Anterior cingulate cortex (tissue), 58 donors: ENCODE measurements around the gene BLOC1S3.
A peak's percentile ranks its signal among the peaks of the same experiment; 100 is the strongest.

Experiments used
- DNase-seq, 58 donors: peaks; one replicate each; lab custom pipeline; 2025; lab: John Stamatoyannopoulos, UW

The BLOC1S3 gene

GRCh38 chr19:45177817-45178261, 745 bp upstream of the BLOC1S3 start, which contains the start of gene TRAPPC6A:
TRAPPC6A (minus strand) TSS chr19:45178237; CDS start chr19:45178218, 19 bp downstream.
- DNase-seq = peak in 2 of 58 donors; percentile 57 to 62

DNA sequence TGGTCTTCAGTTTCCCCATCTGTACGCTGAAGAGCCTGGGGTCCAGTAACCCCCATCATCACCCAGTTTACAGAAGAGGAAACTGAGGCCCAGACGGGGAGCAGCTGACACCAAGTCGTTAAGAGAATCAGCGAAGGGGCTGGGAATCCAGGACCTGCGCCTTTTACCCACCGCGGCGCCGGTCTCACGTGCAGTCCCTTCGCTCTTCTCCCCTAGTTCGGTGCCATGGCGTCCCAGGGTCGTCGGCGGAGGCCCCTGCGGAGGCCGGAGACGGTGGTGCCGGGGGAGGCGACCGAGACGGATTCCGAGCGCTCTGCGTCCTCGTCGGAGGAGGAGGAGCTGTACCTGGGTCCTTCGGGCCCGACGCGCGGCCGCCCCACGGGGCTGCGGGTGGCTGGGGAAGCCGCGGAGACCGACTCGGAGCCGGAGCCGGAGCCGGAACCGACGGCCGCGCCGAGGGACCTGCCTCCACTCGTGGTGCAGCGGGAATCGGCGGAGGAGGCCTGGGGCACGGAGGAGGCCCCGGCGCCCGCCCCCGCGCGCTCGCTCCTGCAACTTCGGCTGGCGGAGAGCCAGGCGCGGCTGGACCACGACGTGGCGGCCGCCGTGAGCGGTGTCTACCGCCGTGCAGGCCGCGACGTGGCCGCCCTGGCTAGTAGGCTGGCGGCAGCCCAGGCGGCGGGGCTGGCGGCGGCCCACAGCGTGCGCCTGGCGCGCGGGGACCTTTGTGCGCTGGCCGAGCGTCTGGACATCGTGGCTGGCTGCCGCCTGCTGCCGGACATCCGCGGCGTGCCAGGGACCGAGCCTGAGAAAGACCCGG, 698 bp downstream of the BLOC1S3 start:
- DNase-seq = peak in 10 of 58 donors; percentile 18 to 50 (median 24)

DNA sequence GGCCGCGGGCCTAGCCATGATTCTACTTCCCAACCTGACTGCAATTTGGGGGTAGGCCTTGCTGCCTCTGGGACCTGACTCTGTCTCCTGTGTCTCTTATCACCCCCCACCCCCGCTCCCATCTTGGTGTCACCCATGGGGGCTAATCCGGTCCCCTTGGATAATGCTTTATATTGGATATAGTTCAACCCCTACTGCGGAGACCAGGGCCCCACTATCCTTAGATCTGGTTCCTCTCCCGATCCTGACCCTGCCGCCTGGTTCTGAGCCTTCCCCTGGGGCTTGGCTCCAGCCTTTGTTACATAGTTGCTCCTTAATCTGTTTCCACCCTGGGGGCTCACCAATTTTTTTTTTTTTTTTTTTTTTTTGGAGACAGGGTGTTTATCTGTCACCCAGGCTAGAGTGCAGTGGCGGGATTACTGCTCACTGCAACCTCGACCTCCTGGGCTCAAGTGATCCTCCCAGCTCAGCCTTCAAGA, 1.3 kb downstream of the BLOC1S3 start:
- no peak for DNase-seq

DNA sequence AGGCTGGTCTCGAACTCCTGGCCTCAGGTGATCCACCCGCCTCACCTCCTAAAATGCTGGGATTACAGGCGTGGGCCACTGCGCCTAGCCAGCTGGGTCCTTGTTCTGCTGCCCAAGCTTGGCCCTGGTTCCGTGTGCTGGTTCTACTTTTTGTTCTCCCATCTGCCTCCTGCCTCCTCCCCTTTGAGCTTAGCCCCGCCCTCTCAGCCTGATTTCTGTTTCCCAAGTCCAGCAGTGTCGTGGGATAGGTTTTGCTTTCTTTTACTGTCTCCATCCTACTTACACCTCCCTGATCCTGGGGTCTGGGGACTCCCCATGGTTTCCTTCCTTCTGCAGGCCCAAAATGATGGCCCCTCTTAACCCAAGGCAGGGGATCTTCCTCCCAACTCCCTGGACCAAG, 2.4 kb downstream of the BLOC1S3 start:
- DNase-seq = no peak

DNA sequence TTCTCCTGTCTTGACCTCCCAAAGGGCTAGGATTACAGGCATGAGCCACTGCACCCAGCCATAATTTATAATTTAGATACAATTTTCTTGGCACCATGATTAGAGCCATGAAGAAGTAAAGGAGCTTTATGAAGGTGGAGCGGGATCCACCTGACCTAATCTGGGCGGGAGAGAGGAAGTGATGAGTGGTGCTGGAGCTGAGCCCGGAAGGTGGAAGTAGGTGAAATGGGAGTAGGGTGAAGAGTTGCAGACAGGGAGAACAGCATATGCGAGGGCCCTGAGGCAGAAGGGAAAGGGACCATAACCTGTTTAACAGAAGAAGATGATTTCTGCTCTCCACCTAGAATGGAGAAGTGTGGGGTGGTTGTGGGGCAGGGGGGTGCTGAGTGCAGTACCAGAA, 4.2 kb downstream of the BLOC1S3 start:
- DNase-seq = no peak

GRCh38 chr19:45184115-45184514, 5.5 kb downstream of the BLOC1S3 start:
- DNase-seq = no peak

DNA sequence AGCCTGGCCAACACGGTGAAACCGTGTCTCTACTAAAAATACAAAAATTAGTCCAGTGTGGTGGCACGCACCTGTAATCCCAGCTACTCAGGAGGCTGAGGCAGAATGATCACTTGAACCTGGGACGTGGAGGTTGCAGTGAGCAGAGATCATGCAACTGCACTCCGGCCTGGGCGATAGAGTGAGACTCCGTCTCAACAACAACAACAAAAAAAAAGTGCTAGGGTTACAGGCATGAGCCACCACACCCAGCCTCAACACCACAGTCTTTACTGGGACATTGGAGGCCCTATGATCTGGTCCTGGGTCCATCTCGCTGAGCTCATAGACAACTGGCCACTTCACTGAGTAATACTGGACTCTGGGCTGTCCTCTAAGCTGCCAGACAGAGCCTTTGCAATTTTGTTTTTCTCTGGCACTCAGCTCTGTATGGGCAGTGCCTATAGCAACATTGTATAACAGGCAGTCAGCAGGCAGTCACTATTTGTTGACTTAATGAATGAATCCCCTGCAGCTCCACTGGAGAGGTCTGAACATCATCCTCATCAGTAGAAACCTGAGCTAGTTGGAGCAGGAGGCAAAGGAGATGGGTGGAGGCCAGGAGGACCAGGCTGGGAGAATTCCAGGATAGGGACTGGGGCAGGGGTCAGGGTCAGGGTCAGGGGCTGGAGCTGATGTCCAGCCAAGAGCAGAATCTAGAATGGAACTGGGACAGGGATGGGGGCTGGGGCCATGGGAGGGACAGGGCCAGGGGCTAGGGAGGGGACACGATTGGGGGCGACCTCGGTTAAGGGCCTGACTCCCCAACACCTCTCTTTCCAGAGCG, 8.1 kb downstream of the BLOC1S3 start:
- no peak for DNase-seq

DNA sequence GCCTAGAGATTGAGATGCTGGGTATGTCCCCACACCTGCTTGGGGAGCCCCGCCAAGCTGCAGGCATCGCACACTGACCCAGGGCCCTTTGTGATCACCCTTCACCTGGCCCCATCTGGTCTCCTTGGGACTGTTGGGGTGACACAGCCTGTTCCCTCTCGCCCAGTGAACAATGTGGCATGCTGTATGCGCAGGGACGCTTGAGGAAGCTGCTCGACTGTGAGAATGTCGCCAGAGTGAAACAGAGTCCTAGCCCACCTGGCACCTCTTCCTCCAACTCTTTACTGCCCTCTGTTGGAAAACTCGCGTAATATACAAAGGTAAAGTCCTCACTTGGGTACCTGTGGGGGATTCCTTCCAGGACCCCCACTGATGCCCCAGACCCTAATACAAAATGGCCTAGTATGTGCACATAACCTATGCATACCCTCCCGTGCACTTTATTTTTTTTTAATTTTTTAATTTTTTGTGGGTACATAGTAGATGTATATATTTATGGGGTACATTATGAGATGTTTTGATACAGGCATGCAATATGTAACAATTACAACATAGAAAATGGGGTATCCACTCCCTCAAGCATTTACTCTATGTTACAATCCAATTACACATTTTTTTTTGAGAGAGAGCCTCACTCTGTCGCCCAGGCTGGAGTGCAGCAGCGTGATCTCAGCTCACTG, 9.0 kb downstream of the BLOC1S3 start:
- no peak for DNase-seq

GRCh38 chr19:45189971-45190370, 11.4 kb downstream of the BLOC1S3 start:
- DNase-seq = no peak

DNA sequence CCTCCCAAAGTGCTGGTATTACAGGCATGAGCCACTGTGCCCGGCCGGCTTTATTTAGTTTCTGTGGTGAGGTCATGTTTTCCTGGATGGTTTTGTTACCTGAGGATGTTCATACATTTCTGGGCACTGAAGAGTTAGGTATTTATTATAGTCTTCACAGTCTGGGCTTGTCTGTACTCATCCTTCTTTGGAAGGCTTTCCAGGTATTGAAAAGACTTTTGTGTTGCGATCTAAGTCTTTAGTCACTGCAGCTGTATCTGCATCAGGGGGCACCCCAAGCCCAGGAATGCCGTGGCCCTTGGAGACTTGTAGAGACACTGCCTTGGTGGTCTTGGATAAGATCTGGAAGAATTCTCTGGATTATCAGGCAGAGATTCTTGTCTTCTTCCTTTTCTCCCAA, 12.8 kb downstream of the BLOC1S3 start:
- no peak for DNase-seq

- DNase-seq = no peak
Measured at GRCh38 chr19:45195764-45196163, 17.2 kb downstream of the BLOC1S3 start.

GRCh38 chr19:45200568-45200967, 22.0 kb downstream of the BLOC1S3 start:
- DNase-seq = peak in 32 of 58 donors; percentile 0 to 56 (median 12)

GRCh38 chr19:45202637-45203036, 24.1 kb downstream of the BLOC1S3 start:
- DNase-seq = no peak

DNA sequence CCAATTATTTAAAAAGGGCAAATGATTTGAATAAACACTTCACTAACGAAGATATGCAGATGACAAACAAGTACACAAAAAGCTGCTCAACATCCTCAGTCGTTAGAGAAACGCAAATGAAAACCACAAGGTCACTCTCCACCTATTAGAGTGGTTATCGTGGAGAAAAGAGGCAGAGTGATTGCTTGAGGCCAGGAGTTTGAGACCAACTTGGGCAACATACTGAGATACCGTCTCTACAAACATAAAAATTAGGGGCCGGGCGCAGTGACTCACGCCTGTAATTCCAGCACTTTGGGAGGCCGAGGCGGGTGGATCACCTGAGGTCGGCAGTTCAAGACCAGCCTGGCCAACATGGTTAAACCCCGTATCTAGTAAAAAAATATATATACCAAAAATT, 27.2 kb downstream of the BLOC1S3 start:
- no peak for DNase-seq

GRCh38 chr19:45206328-45206727, 27.7 kb downstream of the BLOC1S3 start:
- DNase-seq = no peak

GRCh38 chr19:45211751-45212381, 33.3 kb downstream of the BLOC1S3 start:
- no peak for DNase-seq

GRCh38 chr19:45213031-45213430, 34.4 kb downstream of the BLOC1S3 start:
- no peak for DNase-seq

GRCh38 chr19:45215391-45216191, 37.0 kb downstream of the BLOC1S3 start:
- no peak for DNase-seq

- no peak for DNase-seq
Measured at GRCh38 chr19:45216667-45217066, 38.1 kb downstream of the BLOC1S3 start.
